ENCODE measurements around the gene HCN4. TPM values are rescaled to one million over a fixed set of nuclear protein-coding genes. Genes with fewer than 3 reads are reported as not detected.
A peak's percentile ranks its signal among the peaks of the same experiment; 100 is the strongest.
"Not testable (repeated sequence)": the region's sequence is repeated elsewhere in the genome, so short reads cannot be mapped to it uniquely, and the experiment has no call there.

The HCN4 gene
- total RNA-seq = under 1 TPM in 2 of 4 donors, not detected in 2; 0.18 to 0.85 TPM

- Histone ChIP-seq H3K9me3 (no peaks in the 10 kb centered on the region), H3K27ac (no peak within 1 kb of the TSS), H3K4me1 (peaks cover 0 to 19% (median 0%) of the 10 kb centered on the region in 4 donors), H3K27me3 (peaks cover 0 to 24% of the 10 kb centered on the region in 2 donors), H3K4me3 (peak within 1 kb of the TSS in 3 of 4 donors; percentile 6 to 59 (median 47)), H3K36me3 (no peaks in the 10 kb centered on the region)
- no peak for DNase-seq
- TF ChIP-seq CTCF (IDR thresholded peaks at IDR 0.05) = peak in 1 of 6 experiments; percentile 4
- no peak for TF ChIP-seq POLR2A (IDR thresholded peaks at IDR 0.05)
Measured at GRCh38 chr15:73368301-73369136, at the start of gene HCN4. Gene HCN4 (minus strand): TSS chr15:73368958. CDS start chr15:73368270, 688 bp downstream.

- H3K4me3 ChIP-seq = no peak overlapping the region
- no peaks in the 10 kb centered on the region for H3K4me1 ChIP-seq
- H3K9me3 ChIP-seq = no peaks in the 10 kb centered on the region
- no peak for DNase-seq
- H3K27ac ChIP-seq = no peak overlapping the region
- no peak for TF ChIP-seq CTCF (IDR thresholded peaks at IDR 0.05)
- TF ChIP-seq POLR2A (IDR thresholded peaks at IDR 0.05) = no peak
- H3K27me3 ChIP-seq = no peaks in the 10 kb centered on the region
- H3K36me3 ChIP-seq = no peaks in the 10 kb centered on the region
Measured at GRCh38 chr15:73414876-73415275, 46.1 kb upstream of the HCN4 start.

- Histone ChIP-seq H3K27me3 (no peaks in the 10 kb centered on the region), H3K4me1 (no peaks in the 10 kb centered on the region), H3K9me3 (no peaks in the 10 kb centered on the region), H3K27ac (no peak overlapping the region), H3K4me3 (no peak overlapping the region), H3K36me3 (no peaks in the 10 kb centered on the region)
- TF ChIP-seq POLR2A (IDR thresholded peaks at IDR 0.05) (no peak), CTCF (IDR thresholded peaks at IDR 0.05) (no peak)
- DNase-seq = no peak
Measured at GRCh38 chr15:73403171-73403570, 34.4 kb upstream of the HCN4 start.

DNA sequence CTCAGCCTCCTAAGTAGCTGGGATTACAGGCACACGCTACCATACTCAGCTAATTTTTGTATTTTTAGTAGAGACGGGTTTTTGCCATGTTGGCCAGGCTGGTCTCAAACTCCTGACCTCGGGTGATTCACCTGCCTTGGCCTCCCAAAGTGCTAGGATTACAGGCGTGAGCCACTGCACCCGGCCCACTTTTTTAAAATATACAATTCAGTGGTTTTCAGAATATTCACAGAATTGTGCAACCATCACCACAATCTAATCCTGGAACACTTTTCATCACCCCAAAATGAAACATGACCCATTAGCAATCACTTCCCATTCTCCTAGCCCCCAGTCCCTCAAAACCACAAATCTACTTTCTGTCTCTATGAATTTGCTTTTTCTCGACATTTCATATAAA lies 31.5 kb upstream of the HCN4 start:
- not testable (repeated sequence) for H3K4me3 ChIP-seq, H3K9me3 ChIP-seq, H3K27ac ChIP-seq, H3K27me3 ChIP-seq, H3K4me1 ChIP-seq, DNase-seq, H3K36me3 ChIP-seq

DNA sequence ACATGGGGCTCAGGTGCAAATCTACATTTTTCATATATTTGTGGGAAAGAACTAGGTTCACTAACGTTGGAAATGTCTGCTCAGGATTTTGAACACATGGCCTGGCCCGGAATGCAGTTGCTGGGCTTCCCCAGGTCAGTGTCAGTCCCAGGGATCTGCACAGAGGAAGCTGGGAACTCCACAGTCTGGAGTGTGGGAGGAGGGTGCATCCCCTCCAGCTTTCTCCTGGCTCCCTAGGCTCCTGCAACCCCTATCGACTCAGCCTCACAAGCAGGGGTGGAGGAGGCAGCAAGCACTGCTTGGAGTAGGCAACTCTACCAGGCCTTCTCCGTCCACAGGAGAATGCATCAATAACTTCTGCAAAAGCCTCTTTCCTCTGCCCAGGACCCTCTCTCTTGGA lies 30.1 kb upstream of the HCN4 start:
- H3K36me3 ChIP-seq = no peaks in the 10 kb centered on the region
- no peak overlapping the region for H3K4me3 ChIP-seq
- H3K27ac ChIP-seq = no peak overlapping the region
- H3K9me3 ChIP-seq = no peaks in the 10 kb centered on the region
- no peaks in the 10 kb centered on the region for H3K4me1 ChIP-seq
- no peaks in the 10 kb centered on the region for H3K27me3 ChIP-seq
- TF ChIP-seq CTCF (IDR thresholded peaks at IDR 0.05) (no peak), POLR2A (IDR thresholded peaks at IDR 0.05) (no peak)
- no peak for DNase-seq

DNA sequence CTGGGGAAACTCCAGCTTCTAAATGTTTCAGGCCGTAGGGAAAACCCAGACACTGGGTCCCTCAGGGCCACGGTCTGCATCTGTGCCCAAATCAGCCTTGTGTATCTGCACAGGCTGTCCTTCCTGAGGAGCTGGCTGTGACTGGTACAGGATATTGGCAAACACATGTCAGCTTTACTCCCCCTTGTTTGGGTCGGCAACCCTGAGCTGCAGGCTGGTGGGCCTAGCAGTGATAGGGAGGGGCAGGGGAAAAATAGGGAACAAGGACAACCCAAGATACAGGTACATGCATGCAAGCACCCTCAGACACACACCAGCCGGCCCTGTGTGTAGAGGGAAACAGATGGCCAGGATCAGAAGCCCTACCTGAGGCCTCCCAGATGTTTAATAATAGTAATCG lies 28.7 kb upstream of the HCN4 start:
- no peak overlapping the region for H3K27ac ChIP-seq
- no peaks in the 10 kb centered on the region for H3K36me3 ChIP-seq
- no peak for DNase-seq
- no peaks in the 10 kb centered on the region for H3K4me1 ChIP-seq
- no peak overlapping the region for H3K4me3 ChIP-seq
- TF ChIP-seq POLR2A (IDR thresholded peaks at IDR 0.05) (no peak), CTCF (IDR thresholded peaks at IDR 0.05) (no peak)
- no peaks in the 10 kb centered on the region for H3K9me3 ChIP-seq
- no peaks in the 10 kb centered on the region for H3K27me3 ChIP-seq

All from Peyer's patch (tissue), 4 donors.